ENCODE results near the gene AMN.
A peak's percentile ranks its signal among the peaks of the same experiment; 100 is the strongest.

AMN gene

DNA sequence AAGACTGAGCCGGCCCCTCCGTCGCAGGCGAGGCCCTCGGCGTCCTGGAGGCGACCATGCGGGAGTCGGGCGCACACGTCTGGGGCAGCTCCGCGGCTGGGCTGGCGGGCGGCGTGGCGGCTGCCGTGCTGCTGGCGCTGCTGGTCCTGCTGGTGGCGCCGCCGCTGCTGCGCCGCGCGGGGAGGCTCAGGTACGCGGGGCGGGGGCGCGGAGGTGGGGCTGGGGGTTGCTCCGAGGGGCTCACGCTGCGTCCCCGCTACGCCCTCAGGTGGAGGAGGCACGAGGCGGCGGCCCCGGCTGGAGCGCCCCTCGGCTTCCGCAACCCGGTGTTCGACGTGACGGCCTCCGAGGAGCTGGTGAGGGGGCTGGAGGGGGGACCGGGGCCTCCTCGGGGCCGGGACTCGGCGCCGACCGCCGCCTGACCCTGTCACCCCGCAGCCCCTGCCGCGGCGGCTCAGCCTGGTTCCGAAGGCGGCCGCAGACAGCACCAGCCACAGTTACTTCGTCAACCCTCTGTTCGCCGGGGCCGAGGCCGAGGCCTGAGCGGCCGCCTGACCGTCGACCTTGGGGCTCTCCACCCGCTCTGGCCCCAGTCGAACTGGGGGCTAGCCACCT is 7.8 kb downstream of the AMN start:
- DNase-seq = peak; percentile 26 to 51

DNA sequence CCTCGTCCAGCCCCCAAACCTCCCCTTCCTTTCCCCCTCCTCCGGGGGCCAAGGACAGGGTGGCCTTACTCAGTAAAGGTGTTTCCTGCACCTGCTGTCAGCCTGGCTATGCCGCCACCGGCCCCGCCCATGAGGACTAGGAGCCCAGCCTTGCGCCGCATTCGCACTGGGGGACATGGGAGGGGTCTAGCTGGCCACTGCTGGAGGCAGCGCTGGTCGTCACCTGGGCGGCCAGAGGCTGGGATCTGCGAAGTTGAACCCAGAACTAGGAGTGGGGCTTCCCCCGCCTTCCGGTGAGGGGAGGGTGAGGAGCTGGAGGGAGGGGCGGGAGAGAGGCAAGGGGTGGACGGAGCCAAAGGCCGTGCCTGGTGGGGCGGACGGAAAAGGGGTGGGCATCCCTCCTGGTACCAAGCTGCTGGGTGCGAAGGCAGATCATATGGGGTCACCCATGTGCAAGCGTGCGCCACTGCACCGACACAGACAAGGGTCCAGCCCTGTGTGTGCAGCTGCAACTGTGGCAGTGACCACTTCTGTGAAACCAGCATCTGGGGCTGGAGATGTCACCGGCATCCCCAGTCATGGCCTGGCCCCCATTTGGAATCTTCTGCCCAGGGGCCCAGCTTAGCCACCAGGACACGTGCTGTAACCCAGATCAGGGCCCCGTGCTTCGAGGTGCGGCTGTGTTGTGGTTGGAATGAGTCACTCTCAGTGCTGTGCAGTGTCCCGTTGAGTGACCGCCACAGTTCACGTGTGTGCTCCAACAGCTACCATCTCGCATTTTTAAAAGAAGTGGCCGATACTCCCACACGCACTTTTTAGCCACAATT is 8.5 kb downstream of the AMN start:
- no peak for DNase-seq

DNA sequence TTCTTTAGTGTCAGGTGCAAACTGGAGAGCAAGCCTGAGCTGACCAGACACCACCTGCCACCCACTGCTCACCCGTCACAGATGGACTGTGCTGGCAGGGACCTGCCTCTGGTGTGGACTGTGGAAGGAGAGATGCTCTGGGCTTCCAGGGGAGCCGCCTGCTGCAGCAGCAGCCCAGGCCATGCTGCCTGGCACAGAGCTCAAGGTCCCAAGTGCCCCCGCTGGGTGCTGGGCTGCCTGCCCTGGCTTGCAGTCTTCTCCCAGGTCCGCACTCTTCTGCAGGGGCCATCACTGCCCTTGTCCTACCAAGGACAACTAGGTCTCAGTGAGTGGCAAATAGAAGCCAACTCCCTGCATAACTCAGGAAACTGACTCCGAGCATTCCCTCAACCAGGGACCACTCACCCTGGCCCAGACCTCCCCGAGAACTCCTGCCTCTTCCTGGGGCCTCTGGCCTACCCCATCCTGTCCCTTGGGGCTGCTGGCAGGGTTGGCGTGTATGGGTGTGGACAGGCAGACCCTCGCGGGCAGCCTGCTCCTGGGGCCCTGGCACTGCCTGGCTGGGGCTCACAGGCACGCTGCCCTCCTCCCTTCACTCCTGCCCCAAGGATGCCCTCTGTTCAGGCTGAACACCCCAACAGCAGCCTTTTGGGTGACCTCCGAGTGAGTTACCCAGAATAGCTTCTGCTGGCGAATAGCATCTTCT is 9.3 kb downstream of the AMN start:
- no peak for DNase-seq

DNA sequence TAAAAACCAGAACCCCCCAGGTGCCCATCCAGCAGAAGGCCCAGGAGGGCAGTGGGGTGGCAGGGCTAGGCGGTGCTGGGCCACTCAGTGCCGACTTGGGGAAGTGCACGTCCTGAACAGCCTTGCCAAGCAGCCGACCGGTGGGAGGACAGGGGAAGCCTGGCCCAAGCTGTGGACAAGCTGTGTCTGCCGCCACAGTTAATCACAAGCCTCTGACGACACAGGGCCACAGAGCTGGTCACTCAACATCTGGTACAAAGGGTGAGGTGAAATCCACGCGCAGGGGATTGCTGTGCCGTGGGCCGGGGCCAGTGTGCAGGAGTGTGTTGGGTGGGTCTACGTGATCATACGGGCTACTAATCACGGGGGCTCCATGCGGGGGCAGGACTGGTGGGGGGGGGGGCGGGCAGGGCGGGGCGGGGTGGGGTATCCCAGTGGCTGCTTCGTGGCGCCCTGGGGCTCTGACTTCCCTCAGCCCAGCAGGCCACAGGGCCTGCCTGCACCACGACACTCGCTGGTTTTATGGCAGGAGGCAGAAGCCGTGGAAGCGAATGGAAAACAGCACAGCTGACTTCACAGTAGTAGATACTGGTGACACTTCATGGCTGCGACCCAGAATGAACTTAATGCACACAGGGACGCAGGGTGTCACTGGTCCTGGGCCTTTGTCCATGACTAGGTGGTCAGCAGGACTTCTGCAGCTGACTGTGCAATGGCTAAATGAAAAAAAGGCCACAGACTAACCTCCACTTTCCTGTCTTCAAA is 10.2 kb downstream of the AMN start:
- DNase-seq = no peak

DNA sequence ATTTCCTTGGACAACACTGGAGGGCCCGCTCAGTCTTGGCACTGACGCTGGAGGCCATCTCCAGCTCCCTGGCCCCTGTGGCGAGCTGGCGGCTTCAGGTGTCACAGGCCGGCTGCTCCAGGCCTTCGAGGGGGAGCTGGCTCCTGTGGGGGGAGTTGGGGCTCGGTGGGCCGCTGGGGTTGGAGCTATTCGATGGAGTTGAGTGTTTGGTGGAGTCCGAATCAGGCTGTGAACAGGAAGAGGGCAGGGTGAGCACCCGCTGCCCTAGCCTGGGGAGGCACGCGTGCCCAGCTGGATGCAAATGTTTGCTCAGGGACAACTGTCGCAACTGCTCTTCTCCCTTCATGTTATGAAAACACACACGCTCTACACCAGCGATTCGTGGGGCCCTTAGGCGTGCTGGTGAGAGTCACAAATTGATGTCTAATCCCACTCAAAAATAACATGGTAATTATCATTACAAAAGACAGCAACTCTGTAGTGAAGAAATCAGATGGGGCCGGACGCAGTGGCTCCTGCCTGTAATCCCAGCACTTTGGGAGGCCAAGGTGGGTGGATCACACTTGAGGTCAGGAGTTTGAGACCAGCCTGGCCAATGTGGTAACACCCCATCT is 11.3 kb downstream of the AMN start:
- DNase-seq = no peak

DNA sequence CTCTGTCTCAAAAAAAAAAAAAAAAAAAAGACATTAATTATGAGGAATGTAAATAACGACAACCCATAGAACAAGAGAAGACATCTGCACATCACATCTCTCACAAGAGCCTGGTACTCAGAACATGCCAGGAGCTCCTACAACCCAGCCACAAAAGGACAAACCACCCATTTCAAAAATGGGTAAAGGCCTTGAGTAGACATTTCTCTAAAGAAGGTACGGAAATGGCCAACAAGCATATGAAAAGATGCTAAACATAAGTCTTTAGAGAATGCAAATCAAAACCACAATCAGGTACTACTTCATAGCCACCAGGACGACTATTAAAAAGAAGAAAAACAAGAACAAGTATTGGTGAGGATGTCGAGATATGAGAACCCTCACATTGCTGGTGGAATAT is 13.3 kb downstream of the AMN start:
- no peak for DNase-seq

DNA sequence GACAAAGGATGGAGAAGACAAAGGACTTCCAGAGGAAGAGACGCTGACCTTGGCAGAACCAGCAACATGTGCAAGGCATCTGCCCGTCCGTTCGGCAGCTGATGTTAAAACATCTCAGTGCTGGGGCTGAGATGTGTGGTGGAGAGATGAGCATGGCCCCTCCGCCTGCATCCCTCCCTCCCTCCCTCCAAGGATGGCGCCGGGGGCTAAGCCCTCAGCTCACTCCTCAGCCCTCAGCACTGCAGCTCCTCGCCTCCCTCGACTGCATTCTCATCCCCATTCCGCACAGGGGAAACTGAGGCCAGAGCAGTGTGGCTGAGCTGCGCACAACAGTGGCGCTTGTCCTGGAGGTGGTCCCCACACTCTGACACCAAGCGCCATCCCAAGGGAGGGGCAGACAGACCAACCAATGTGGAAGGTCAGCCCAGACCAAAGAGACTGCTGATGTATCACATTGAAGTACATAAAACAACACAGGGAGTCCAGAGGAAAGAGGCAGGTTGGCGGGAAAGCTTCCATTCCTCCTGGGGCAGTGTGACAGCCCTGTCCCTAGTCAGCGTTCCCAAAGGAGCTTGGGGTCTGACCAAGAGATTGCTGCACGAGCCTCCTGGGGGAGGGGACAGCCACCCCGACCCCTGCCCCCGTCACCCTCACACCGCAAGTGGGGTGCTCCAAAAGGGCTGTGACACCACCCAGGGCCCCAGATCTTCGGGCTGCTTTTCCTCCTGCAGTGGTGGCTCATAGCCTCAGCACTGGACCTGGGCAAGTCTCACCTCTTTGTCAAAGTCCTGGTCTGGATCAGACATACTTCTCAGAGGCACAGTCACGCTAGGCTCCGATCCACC is 15.1 kb downstream of the AMN start:
- no peak for DNase-seq

DNA sequence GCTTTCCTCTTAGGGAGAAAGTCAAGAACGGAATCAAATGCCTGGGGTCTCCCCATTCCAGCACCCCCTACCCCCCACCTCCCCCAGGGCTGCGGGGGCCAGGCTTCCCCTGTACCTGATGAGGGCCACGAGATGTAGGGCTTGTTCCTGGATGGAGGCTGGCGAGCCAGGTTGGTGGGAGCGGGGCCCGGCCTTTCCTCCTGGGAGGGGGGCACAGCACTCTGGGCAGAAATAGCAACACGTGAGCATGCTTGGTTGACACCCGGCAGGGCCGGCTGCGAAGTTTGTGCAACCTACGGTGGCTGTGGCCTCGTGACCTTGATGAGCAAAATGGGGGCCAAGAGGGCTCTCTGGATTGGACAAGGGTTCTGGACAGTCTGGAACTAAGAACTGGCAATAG is 15.7 kb downstream of the AMN start:
- DNase-seq = no peak

DNA sequence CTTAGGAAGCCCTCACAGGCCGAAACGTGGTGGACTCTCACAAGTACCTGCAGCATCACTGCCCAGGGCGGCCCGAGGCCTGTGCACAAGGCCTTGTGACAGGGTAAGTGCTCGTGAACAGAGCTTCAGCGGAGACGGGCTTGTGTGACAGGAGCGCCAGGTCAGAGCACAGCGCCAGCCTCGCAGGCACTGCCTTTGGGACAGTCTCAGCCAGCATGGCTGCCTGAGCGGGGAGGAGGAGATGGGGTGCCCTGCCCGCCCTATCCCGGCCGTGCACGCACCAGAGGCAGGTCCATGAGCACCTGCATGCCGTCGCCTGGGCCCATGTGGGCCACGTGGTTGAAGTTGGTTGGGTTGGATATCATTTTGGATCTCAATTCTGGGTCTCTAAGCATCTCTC is 16.9 kb downstream of the AMN start:
- no peak for DNase-seq

DNA sequence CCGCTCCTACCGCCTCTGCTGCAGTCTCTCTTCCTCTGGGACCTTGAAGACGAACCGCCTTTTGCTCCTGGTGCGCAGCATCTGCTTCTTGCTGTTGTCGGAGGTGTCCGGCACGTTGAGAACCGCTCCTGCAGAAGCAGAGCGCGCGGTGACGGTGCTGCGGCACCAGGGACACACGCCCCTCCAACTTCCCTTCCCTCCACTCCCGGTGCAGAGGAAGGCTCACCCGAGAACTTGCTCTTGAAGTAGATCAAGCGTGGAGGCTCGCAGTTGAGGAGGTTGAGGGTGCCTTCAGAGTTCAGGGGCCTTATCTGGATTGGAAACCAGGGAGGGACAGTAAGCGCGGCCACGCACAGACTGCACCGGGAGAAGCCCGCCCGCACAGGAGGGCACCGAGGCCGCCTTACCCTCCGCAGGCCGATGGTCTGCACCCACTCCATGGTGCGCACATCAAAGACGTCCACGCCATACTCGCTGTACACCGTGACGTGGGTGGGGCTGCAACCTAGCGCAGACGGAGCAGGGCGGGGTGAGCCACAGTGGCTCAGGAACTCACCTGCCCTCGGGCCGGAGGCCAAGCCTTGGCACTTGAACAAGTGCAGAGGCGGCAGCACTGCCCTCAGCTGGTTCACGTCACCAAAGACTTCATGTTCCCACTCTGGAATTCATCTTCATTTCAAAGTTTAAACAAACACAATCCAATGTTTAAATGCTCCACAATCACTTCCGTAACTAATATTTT is 17.5 kb downstream of the AMN start:
- DNase-seq = no peak

DNA sequence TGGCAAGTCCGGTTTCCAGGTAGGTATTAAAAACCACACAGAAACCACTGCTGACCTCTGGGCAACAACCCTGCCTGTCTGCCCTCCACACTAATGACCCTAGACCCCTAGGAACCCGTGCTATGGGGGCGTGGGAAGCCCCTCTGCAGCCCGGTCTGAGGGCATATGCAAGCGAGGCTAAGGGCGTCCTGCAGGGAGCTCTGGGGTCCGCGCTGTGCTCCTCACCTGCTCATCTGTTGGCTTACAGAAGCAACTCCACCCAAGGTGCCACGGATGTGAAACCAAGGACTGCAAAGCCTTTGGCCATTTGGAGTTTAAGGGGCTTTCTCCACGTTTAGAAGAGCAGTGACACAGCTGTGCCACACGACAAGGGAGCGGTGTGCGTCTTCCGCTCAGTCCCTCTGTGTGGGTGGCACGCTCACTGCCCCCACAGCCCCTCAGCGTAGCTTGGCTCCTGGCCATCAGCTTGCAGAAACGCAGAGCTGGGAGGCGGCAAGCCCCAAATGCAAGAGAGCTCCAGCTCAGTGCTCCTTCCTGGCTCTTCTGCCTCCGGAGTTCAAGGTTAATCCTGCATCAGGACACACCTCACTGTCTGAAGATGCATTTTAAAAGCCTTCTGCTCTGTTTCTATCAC is 18.4 kb downstream of the AMN start:
- DNase-seq = no peak

DNA sequence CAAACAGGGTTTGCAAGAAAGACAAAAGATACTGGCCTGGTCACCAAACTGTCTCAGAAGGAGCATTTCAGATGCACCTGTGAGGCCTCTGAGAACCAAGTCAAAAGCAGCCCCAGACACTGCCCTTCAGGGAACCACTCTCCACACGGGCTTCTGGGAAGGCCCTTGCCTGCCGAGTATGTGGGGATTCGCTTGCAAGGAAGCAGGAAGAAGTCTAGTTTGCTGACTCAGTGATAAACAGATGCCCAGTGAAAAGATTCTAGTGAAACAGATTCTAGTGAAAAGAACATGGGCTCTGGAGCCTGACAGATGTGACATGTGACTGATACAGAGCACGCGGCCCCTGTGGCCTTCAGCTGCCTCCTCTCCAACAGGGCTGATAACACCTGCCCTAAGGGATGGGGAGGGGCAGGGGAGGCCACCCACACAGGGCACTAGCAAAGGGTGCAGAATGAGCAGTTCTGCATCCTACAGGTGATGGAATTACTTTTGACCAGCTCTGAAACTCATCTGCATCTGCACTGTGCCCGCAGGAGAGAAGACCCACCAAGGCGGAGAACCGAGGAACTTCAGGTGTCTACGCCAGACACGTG is 19.1 kb downstream of the AMN start:
- no peak for DNase-seq

DNA sequence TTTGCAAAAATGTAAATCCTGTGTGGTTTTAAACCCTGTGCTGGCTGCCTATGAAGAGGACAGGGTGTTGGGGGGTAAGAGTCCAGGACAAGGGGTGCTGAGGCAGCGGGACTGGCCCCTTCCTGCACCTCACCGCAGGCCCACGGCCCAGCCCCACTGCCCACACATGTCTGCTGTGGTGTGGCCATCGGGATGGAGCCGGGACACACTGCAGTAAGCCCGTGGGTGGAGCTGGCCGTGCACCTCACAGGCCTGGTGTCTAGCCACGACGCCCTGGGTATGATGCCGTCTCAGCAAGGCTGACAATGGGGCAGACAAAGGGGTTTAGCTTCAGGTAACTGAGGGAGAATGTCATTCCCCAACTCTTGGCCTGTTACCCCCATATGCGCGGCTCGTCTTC is 19.6 kb downstream of the AMN start:
- DNase-seq = no peak

DNA sequence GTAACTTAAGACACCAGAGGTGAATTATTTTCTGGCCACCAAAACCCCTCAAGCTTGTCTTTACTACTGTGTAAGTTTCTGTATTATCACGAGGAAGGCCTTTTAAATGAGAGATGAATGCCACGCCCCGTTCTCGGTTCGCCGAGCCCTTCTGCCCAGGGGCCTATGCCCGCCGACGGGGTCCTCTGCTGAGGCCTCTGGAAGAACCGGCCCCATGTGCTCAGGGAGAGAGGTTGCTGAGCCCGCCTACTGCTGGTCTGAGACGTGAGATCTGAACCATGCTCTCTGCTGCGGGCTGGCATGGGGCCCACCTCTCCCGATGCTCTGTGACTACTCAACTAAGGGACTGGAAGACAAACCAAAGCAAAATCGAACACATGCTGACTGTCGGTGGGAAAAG is 21.0 kb downstream of the AMN start:
- DNase-seq = no peak

DNA sequence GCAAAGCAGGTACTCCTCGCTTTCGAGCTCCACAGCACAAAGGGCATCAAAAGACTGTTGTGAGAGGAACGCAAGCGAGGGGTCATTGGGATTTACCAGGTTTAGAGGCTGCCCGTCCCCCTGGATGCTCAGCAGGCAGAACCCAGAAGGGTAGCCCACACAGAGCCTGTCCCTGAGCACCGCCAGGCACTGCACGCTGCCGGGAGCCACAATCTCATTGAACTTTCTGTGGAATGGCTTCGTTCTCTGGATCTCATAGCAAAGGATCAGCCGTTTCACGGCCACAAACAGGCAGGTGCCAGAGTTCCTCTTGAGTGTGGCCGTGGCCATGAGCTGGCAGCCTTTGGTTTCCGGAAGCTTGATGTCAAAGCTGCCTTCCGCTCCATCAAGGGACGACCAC is 21.5 kb downstream of the AMN start:
- no peak for DNase-seq

DNA sequence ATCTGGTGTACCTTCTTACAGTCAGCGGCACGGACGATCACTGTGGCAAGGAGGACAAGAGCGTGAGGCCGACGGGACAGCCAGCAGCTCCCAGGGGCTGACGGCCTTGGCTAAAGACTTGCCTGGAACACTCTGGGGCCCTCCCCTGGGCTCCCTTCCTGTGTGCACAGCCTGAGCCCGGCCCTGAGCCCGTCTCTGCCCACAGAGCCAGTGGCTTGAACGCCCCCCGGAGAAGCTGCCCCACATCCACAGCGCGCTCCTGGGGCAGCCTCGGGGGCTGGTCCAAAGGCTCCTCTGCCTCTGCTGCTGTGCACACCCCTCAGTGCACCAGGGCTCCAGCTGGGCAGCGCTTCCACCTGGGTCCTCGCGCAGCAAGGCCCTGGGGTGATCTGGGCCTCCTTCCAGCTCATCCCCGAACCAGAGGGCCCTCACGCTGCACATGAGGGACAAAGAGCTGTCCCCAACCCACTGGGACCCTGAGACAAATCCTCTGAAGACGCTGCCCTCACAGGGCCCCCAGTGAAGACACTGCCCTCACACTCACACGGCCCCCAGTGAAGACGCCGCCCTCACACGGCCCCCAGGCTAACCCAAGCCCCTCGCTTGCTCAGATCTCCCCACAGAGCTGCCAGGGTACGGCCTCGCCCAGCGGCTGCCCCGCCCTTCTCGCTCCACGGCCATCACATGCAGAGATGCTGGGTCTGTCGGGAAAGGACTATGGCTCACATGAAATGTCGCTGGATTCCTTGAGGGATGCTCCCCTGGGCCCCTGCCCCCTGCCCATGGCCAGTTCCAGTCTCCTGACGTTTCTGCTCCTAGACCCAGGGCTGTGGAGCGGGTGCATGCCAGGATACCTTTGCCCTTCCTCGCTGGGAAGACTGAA is 22.2 kb downstream of the AMN start:
- DNase-seq = no peak

DNA sequence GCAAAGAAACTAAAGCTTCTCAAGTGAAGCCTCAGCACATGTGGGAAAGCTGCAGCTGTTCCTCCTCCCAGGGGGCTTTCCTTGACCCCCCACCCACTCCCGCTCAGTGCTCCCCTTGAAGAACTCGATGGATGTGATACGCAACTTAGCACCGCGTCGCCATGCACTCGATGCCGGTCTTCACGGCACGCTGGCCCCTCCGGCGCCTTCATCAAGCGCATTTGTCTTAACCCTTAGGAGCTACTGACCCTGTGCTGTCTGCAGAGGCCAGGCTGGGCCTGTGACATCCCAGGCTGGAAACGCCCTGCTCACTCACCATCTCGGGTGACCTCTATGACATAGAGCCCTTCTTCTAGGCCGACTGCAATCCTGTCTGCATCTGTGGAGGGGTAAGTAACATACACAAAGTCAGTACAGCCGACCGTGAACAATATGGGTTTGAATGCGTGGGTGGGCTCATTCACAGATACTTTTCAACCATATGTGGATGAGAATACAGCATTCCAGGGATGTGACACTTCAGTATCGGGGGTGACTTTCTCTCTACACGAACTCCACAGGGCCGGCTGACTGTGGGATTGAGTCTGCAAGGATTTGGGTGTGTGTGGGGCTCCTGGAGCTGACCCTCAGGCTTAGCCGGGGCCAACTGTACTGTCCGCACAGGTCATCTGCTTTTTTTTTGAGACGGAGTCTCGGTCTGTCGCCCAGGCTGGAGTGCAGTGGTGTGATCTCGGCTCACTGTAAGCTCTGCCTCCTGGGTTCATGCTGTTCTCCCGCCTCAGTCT is 23.1 kb downstream of the AMN start:
- DNase-seq = no peak

DNA sequence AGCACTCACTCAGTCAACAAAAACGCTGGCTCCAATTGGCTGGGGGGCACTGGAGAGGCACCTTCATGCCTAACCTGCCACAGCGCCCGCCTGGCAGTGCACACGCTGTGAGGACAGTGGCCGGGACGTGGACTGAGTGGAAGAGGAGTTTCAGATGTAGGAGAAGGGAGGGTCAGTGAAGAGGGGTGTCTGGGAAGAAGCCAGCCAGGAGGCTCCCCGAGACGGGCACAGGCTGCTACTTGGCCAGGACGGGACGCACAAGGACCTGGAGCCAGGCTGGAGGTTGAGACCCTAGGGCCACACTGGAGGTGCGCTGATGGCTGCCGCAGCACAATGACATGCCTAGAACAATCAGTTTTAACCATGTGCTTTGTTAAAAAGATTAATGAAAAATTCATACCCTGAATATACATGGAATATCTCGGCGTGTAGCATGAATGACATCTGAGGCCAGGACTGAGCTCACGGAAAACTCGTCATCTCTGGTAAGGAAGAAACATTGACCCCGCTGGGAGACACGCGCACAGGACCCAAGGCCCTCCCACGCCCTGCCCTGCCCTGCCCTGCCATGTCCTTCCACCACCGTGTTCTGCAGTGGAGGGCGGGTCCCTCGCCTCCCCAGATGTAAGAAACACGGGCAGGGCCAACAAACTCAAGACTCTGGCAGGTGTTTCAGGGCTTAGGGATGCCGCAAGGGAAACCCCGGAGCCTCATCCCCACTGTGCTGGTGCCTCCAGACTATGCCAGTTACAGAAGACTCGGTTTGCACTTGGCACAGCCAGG is 25.0 kb downstream of the AMN start:
- DNase-seq = no peak
